H1 (cell line): ENCODE results near the gene COPG1. TPM values are rescaled to one million over a fixed set of nuclear protein-coding genes. Genes with fewer than 3 reads are reported as not detected.

Experiments
- CTCF ChIA-PET: fragments of 300-600 bp; sonication (Branson Sonifier 250); formaldehyde crosslinking; loops from one replicate; lab custom pipeline; 2021; ENCODE audit not compliant: partially characterized antibody; lab: Charles Lee
- POLR2A ChIA-PET: fragments of 300-600 bp; sonication (Branson Sonifier 250); formaldehyde crosslinking; loops from one replicate; lab custom pipeline; 2021; ENCODE audit warnings: inconsistent platforms; ENCODE audit not compliant: partially characterized antibody; lab: Charles Lee
- DNase-seq, 2 experiments: peaks; one replicate each; pipeline versions ENCODE4 v3.0.0 to v3.0.0-alpha.2; 2010 to 2022; ENCODE audit warnings: low spot score in 2 of 2, low read depth in 1 of 2, mixed read lengths in 1 of 2
- FAIRE-seq: peaks from 2 replicates; lab custom pipeline; 2011; peaks lifted over from hg19 to GRCh38; lab: Jason Lieb, UNC
- H2AFZ ChIP-seq: 2 replicates; pipeline ENCODE4 v1.8.1; 2012; ENCODE audit warnings: low read length, inconsistent platforms
- H2AK5ac ChIP-seq: 2 replicates; pipeline ENCODE4 v1.6.1; 2013; ENCODE audit warnings: low read depth, low read length
- H2BK120ac ChIP-seq: replicated peaks from 2 replicates; pipeline ENCODE3; 2013; ENCODE audit warnings: low read depth, low read length, inconsistent platforms
- H2BK12ac ChIP-seq: 2 replicates; pipeline ENCODE4 v1.6.1; 2013; ENCODE audit warnings: low read depth, low read length
- H2BK15ac ChIP-seq: 2 replicates; pipeline ENCODE4 v1.6.1; 2013; ENCODE audit warnings: low read length
- H2BK20ac ChIP-seq: 2 replicates; pipeline ENCODE4 v1.6.1; 2013; ENCODE audit warnings: low read length
- H2BK5ac ChIP-seq: 2 replicates; pipeline ENCODE4 v1.6.1; 2013; ENCODE audit warnings: low read depth, low read length
- H3K14ac ChIP-seq: 2 replicates; pipeline ENCODE4 v1.6.1; 2013; ENCODE audit warnings: inconsistent platforms; ENCODE audit not compliant: insufficient read length
- H3K18ac ChIP-seq: 2 replicates; pipeline ENCODE4 v1.6.1; 2013; ENCODE audit warnings: low read length; ENCODE audit errors: extremely low read depth
- H3K23ac ChIP-seq: 2 replicates; pipeline ENCODE4 v1.6.1; 2013; ENCODE audit warnings: inconsistent platforms; ENCODE audit not compliant: insufficient read length
- H3K23me2 ChIP-seq: 2 replicates; pipeline ENCODE4 v1.6.1; 2013; ENCODE audit warnings: low read depth, low read length
- H3K27ac ChIP-seq: 2 replicates; pipeline ENCODE4 v1.6.1; 2011; ENCODE audit warnings: low read depth, low read length, inconsistent platforms
- H3K27me3 ChIP-seq, 4 experiments: replicated peaks in 1 of 4; 1 replicate in 1 of 4; 2 replicates in 3 of 4; pipeline versions ENCODE4 v1.6.1 to v1.8.1; 2011 to 2013; ENCODE audit warnings: low read length in 3 of 4, mild to moderate bottlenecking in 3 of 4, inconsistent platforms in 2 of 4, mixed read lengths in 2 of 4, moderate library complexity in 1 of 4; ENCODE audit not compliant: control insufficient read depth in 3 of 4, insufficient read depth in 3 of 4; ENCODE audit errors: extremely low read depth in 1 of 4
- H3K36me3 ChIP-seq, 4 experiments: 2 replicates each; pipeline versions ENCODE4 v1.6.1 to v1.8.1; 2011 to 2013; ENCODE audit warnings: mild to moderate bottlenecking in 4 of 4, low read length in 3 of 4, moderate library complexity in 2 of 4, control low read depth in 1 of 4, inconsistent platforms in 1 of 4; ENCODE audit not compliant: insufficient read depth in 4 of 4, control insufficient read depth in 2 of 4
- H3K4ac ChIP-seq: replicated peaks from 2 replicates; pipeline ENCODE3; 2013; ENCODE audit warnings: low read length, low read depth, mixed read lengths, inconsistent platforms; ENCODE audit not compliant: insufficient read length
- H3K4me1 ChIP-seq, 4 experiments: replicated peaks in 1 of 4; 1 replicate in 1 of 4; 2 replicates in 3 of 4; pipeline versions ENCODE4 v1.6.1 to v1.8.1; 2011 to 2013; ENCODE audit warnings: low read length in 3 of 4, inconsistent platforms in 2 of 4, mixed read lengths in 1 of 4; ENCODE audit not compliant: insufficient read depth in 4 of 4, control insufficient read depth in 3 of 4
- H3K4me2 ChIP-seq, 2 experiments: 2 replicates each; pipeline versions ENCODE4 v1.6.1 to v1.8.1; 2011 to 2013; ENCODE audit warnings: low read depth in 2 of 2, low read length in 2 of 2, control low read depth in 1 of 2, inconsistent platforms in 1 of 2, mild to moderate bottlenecking in 1 of 2; ENCODE audit not compliant: insufficient read depth in 1 of 2
- H3K4me3 ChIP-seq, 4 experiments: fragments of 200-600, 300-600 bp in 1 of 4; sonication (generic), shearing (Covaris generic), sonication (Bioruptor Twin) in 1 of 4; 2 replicates each; pipeline versions ENCODE4 v1.5.1 to v1.8.1; 2011 to 2016; ENCODE audit warnings: low read length in 4 of 4, low read depth in 3 of 4, control low read depth in 2 of 4, inconsistent platforms in 2 of 4, mild to moderate bottlenecking in 2 of 4, mixed read lengths in 1 of 4, moderate library complexity in 1 of 4; ENCODE audit not compliant: insufficient read depth in 2 of 4; ENCODE audit errors: extremely low read depth in 1 of 4
- H3K56ac ChIP-seq: replicated peaks from 2 replicates; pipeline ENCODE3; 2013; ENCODE audit warnings: low read depth, mild to moderate bottlenecking, mixed read lengths, low read length, inconsistent platforms; ENCODE audit not compliant: insufficient read length
- H3K79me1 ChIP-seq: 2 replicates; pipeline ENCODE4 v1.6.1; 2013; ENCODE audit warnings: low read depth, low read length, control low read depth
- H3K79me2 ChIP-seq, 2 experiments: 2 replicates each; pipeline versions ENCODE4 v1.6.1 to v1.8.1; 2012 to 2013; ENCODE audit warnings: low read length in 2 of 2, mild to moderate bottlenecking in 2 of 2, inconsistent platforms in 1 of 2; ENCODE audit not compliant: insufficient read depth in 2 of 2, control insufficient read depth in 1 of 2
- H3K9ac ChIP-seq, 4 experiments: replicated peaks in 1 of 4; 1 replicate in 1 of 4; 2 replicates in 3 of 4; pipeline versions ENCODE4 v1.6.1 to v1.8.1; 2011 to 2013; ENCODE audit warnings: low read depth in 3 of 4, low read length in 3 of 4, control low read depth in 2 of 4, mild to moderate bottlenecking in 2 of 4, moderate library complexity in 2 of 4, inconsistent platforms in 1 of 4; ENCODE audit errors: extremely low read depth in 1 of 4
- H3K9me3 ChIP-seq, 2 experiments: 2 replicates each; pipeline versions ENCODE4 v1.6.1 to v1.8.1; 2012 to 2013; ENCODE audit warnings: mild to moderate bottlenecking in 2 of 2, moderate library complexity in 2 of 2, control low read depth in 1 of 2, inconsistent platforms in 1 of 2, low read depth in 1 of 2, low read length in 1 of 2, mixed read lengths in 1 of 2; ENCODE audit not compliant: insufficient read depth in 2 of 2
- H4K20me1 ChIP-seq, 2 experiments: replicated peaks in 1 of 2; 2 replicates each; pipeline versions ENCODE3 to v1.8.1; 2011 to 2013; ENCODE audit warnings: inconsistent platforms in 2 of 2, low read length in 2 of 2, mild to moderate bottlenecking in 1 of 2; ENCODE audit not compliant: insufficient read depth in 2 of 2, control insufficient read depth in 1 of 2
- H4K5ac ChIP-seq: 2 replicates; pipeline ENCODE4 v1.6.1; 2013; ENCODE audit warnings: low read length, low read depth, mixed read lengths, inconsistent platforms; ENCODE audit not compliant: insufficient read length
- H4K8ac ChIP-seq: 2 replicates; pipeline ENCODE4 v1.8.0; 2013; ENCODE audit warnings: mild to moderate bottlenecking, moderate library complexity, low read length, inconsistent platforms; ENCODE audit not compliant: insufficient read depth; ENCODE audit errors: extremely low read depth
- H4K91ac ChIP-seq: replicated peaks from 2 replicates; pipeline ENCODE3; 2013; ENCODE audit warnings: low read length, mixed read lengths, inconsistent platforms; ENCODE audit not compliant: insufficient read length
- CTBP2 ChIP-seq: IDR thresholded peaks from 2 replicates; pipeline ENCODE4 v1.7.0; 2011; ENCODE audit warnings: borderline replicate concordance, mild to moderate bottlenecking, moderate library complexity, mixed read lengths, low read length; ENCODE audit not compliant: insufficient read depth, insufficient read length
- WGBS, 2 experiments: shearing (Covaris generic) in 1 of 2; methylation state at CpG; one replicate each; pipeline versions ENCODE4 v1.1.6 to v1.1.7; 2013 to 2015; ENCODE audit warnings: low lambda C conversion rate in 2 of 2, mixed read lengths in 2 of 2, inconsistent platforms in 1 of 2, low coverage in 1 of 2, missing lambda C conversion rate in 1 of 2; ENCODE audit not compliant: insufficient replicate concordance in 2 of 2, insufficient coverage in 1 of 2, insufficient read length in 1 of 2; ENCODE audit errors: extremely low coverage in 1 of 2, missing lambda C conversion rate in 1 of 2; 5-methylcytosine and 5-hydroxymethylcytosine counted together
- polyA plus RNA-seq, 7 experiments: library from polyadenylated mRNA; depleted of rRNA in 3 of 7; stranded (reverse) in 5 of 7; unstranded in 2 of 7; fragments of >200 nt in 5 of 7; fragments of 200-250 nt in 2 of 7; gene quantifications; 1 replicate in 5 of 7; 2 replicates in 1 of 7; 4 replicates in 1 of 7; pipeline versions ENCODE4 v1.2.1 to v1.2.3, GENCODE V29; 2011 to 2013; ENCODE audit warnings: missing spikeins in 2 of 7, mixed read lengths in 2 of 7
- total RNA-seq: library from RNA; stranded (reverse); fragmentation: NEBNext Ultra II Directional; extraction: Animal tissue kit (Norgen Biotek cat#: 25700); gene quantifications from 2 replicates; pipeline ENCODE4 v1.2.1, GENCODE V29; 2021

Gene COPG1
- total and polyA plus RNA-seq, 2 of the 8 experiments (the other 6 are each of a cell fraction or from before 2014, with no cell fraction given), result 52.7 to 106 TPM

DNA sequence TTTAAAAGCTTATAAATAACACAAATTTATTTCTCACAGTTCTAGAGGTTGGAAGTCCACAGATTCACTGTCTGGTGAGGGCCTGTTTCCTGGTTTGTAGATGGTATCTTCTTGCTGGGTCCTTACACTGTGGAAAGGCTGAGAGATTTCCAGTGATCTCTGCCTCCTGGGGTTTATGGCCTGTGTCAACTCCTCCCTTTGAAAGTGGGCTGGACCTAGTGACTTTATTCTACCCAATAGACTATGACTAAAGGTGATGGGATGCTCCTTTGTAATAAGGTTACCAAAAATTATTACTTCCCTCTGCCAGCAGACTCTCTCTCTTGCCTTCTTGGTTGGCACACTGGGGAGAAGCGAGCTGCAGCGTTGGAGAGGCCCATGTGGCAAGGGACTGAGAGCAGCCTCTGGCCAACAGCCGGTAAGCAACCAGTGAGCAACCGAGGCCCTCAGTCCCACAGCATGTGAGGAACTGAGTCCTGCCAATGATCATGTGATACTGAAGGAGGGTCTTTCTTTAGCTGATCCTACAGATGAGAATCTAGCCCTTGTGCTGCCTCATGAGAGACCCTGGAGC, 14.0 kb upstream of the COPG1 start:
- no peak overlapping the region for H3K9ac ChIP-seq
- DNase-seq, result no peak
- FAIRE-seq, result no peak
- H2BK120ac ChIP-seq, result no peak overlapping the region
- ChIA-PET POLR2A (interaction anchor here (0.6 to 1.2 kb wide), 3 partner anchors 20 to 167 kb away, joined by 3 read pairs; no protein-coding TSS in a partner anchor), CTCF (interaction anchor here (0.6 to 3.2 kb wide), 5 partner anchors 10 to 265 kb away, joined by 3 to 15 read pairs (median 3); no protein-coding TSS in a partner anchor)
- no peaks in the 10 kb centered on the region for H3K36me3 ChIP-seq
- no peaks in the 10 kb centered on the region for H3K23me2 ChIP-seq
- no peak overlapping the region for H3K4me3 ChIP-seq
- H2BK12ac ChIP-seq, result no peak overlapping the region
- H3K23ac ChIP-seq, result no peak overlapping the region
- H3K27me3 ChIP-seq, result no peaks in the 10 kb centered on the region
- H3K18ac ChIP-seq, result no peak overlapping the region
- H3K9me3 ChIP-seq, result no peaks in the 10 kb centered on the region
- WGBS, 2 experiments, result 89% methylated on average over 4 of the region's 4 CpGs; no CpG with 5 or more reads in 1 of the 2 experiments
- H2BK5ac ChIP-seq, result no peak overlapping the region
- H2BK20ac ChIP-seq, result no peak overlapping the region
- no peak overlapping the region for H4K5ac ChIP-seq
- no peak overlapping the region for H2AFZ ChIP-seq
- H3K14ac ChIP-seq, result no peak overlapping the region
- no peaks in the 10 kb centered on the region for H3K79me1 ChIP-seq
- no peaks in the 10 kb centered on the region for H4K20me1 ChIP-seq
- no peak overlapping the region for H3K27ac ChIP-seq
- no peak overlapping the region for H4K91ac ChIP-seq
- H2AK5ac ChIP-seq, result no peak overlapping the region
- H3K4me1 ChIP-seq, result peaks cover 0 to 5% (median 1%) of the 10 kb centered on the region in 4 experiments; a peak in 4 of 7 replicates
- H3K79me2 ChIP-seq, result no peaks in the 10 kb centered on the region
- H3K4me2 ChIP-seq, result no peak overlapping the region
- H4K8ac ChIP-seq, result no peak overlapping the region
- H2BK15ac ChIP-seq, result no peak overlapping the region
- no peak overlapping the region for H3K56ac ChIP-seq
- H3K4ac ChIP-seq, result no peak overlapping the region
- TF ChIP-seq CTBP2, result no peak
